T-cell (primary cell): ENCODE results near the gene ZNF212. TPM values are rescaled to one million over a fixed set of nuclear protein-coding genes. Genes with fewer than 3 reads are reported as not detected.

ENCODE experiments used
- ATAC-seq, 4 experiments: fragments of 200-7000 bp in 3 of 4; fragments of 150-1000 bp in 1 of 4; cut with Tn5 transposase; replicated peaks in 1 of 4; 1 replicate in 3 of 4; 2 replicates in 1 of 4; pipeline ENCODE4 v1.10.0; 2021; ENCODE audit warnings: moderate library complexity in 3 of 4, mild to moderate bottlenecking in 2 of 4, moderate number of reproducible peaks in 1 of 4
- CTCF ChIA-PET, 2 donors: fragments of 300-600 bp; sonication (Branson Sonifier 250); formaldehyde crosslinking; loops; one replicate each; lab custom pipeline; 2022; ENCODE audit warnings: antibody characterized with exemption in 2 of 2; lab: Charles Lee
- POLR2A ChIA-PET, 2 donors: fragments of 300-600 bp; sonication (Branson Sonifier 250); formaldehyde crosslinking; loops; one replicate each; lab custom pipeline; 2022; ENCODE audit warnings: antibody characterized with exemption in 2 of 2; lab: Charles Lee
- DNase-seq, 35 experiments: peaks; one replicate each; pipeline versions ENCODE4 v3.0.0 to v3.0.0-alpha.2; 2013 to 2023
- H3K27ac ChIP-seq: one replicate; pipeline ENCODE4 v1.5.1; 2013; ENCODE audit warnings: low read length
- H3K27me3 ChIP-seq, 2 experiments: replicated peaks in 1 of 2; 1 replicate in 1 of 2; 2 replicates in 1 of 2; pipeline versions ENCODE4 v1.6.1 to v1.7.0; 2013; ENCODE audit warnings: low read length in 1 of 2, mixed read lengths in 1 of 2; ENCODE audit not compliant: control insufficient read depth in 2 of 2, insufficient read depth in 2 of 2; ENCODE audit errors: extremely low read depth in 1 of 2
- H3K36me3 ChIP-seq, 2 donors: 1 replicate in 1 of 2; 2 replicates in 1 of 2; pipeline versions ENCODE4 v1.6.1 to v1.7.0; 2013; ENCODE audit warnings: low read length in 1 of 2; ENCODE audit not compliant: control insufficient read depth in 2 of 2, insufficient read depth in 1 of 2; ENCODE audit errors: extremely low read depth in 1 of 2
- H3K4me1 ChIP-seq, 2 experiments: 1 replicate in 1 of 2; 2 replicates in 1 of 2; pipeline versions ENCODE4 v1.6.1 to v1.7.0; 2013; ENCODE audit warnings: low read length in 2 of 2, mixed read lengths in 1 of 2; ENCODE audit not compliant: insufficient read depth in 2 of 2, control insufficient read depth in 1 of 2; ENCODE audit errors: extremely low read depth in 1 of 2
- H3K4me3 ChIP-seq, 2 donors: 1 replicate in 1 of 2; 2 replicates in 1 of 2; pipeline versions ENCODE4 v1.5.1 to v1.7.0; 2013; ENCODE audit warnings: mild to moderate bottlenecking in 2 of 2, low read length in 1 of 2, moderate library complexity in 1 of 2; ENCODE audit not compliant: control insufficient read depth in 1 of 2; ENCODE audit errors: extremely low read depth in 1 of 2
- H3K9me3 ChIP-seq: 2 replicates; pipeline ENCODE4 v1.7.0; 2013
- H3K27ac Mint-ChIP-seq, 2 donors: one replicate each; pipeline ENCODE4 v1.8.0; 2020 to 2021; ENCODE audit warnings: mild to moderate bottlenecking in 2 of 2, mixed read lengths in 2 of 2
- H3K27me3 Mint-ChIP-seq, 2 donors: one replicate each; pipeline ENCODE4 v1.8.0; 2021 to 2022; ENCODE audit warnings: mixed read lengths in 2 of 2
- H3K36me3 Mint-ChIP-seq: one replicate; pipeline ENCODE4 v1.8.0; 2021; ENCODE audit warnings: mixed read lengths
- H3K4me1 Mint-ChIP-seq, 3 donors: one replicate each; pipeline ENCODE4 v1.8.0; 2020 to 2022; ENCODE audit warnings: mixed read lengths in 3 of 3, mild to moderate bottlenecking in 1 of 3
- H3K4me3 Mint-ChIP-seq, 3 donors: one replicate each; pipeline ENCODE4 v1.8.0; 2020 to 2022; ENCODE audit warnings: mild to moderate bottlenecking in 3 of 3, mixed read lengths in 3 of 3, moderate library complexity in 3 of 3
- H3K9me3 Mint-ChIP-seq, 3 donors: one replicate each; pipeline ENCODE4 v1.8.0; 2020 to 2022; ENCODE audit warnings: mixed read lengths in 3 of 3
- WGBS: methylation state at CpG from one replicate; pipeline ENCODE4 v1.1.5; 2013; ENCODE audit warnings: missing lambda C conversion rate; ENCODE audit not compliant: insufficient coverage; 5-methylcytosine and 5-hydroxymethylcytosine counted together
- total RNA-seq, 35 experiments: library from RNA in 6 of 35; stranded (reverse) in 6 of 35; fragments of 120-200 nt in 1 of 35; gene quantifications; one replicate each; pipeline versions ENCODE4 v1.2.1 to v1.2.4 and lab custom pipeline; 2013 to 2026

Gene ZNF212
- total RNA-seq, 5 donors from 2014 or later (not counting 1 experiment from before 2014, with no cell fraction given) = 14.1 to 21.7 (median 19.6) TPM

GRCh38 chr7:149284850-149285585 is 45.6 kb downstream of the ZNF212 start:
- Histone ChIP-seq H3K9me3 (no peaks in the 10 kb centered on the region), H3K27me3 (no peaks in the 10 kb centered on the region), H3K4me1 (peaks cover 18 to 41% of the 10 kb centered on the region in 2 experiments), H3K4me3 (peak overlapping the region; percentile 61 to 74), H3K36me3 (peaks cover 0 to 26% of the 10 kb centered on the region in 2 donors), H3K27ac (peak overlapping the region; percentile 32)
- Mint-ChIP-seq H3K27me3 (no peaks in the 10 kb centered on the region), H3K27ac (peak overlapping the region; percentile 88 to 89), H3K36me3 (peaks cover 17% of the 10 kb centered on the region), H3K4me3 (peak overlapping the region; percentile 89 to 93 (median 90)), H3K9me3 (no peaks in the 10 kb centered on the region), H3K4me1 (peaks cover 40 to 50% (median 41%) of the 10 kb centered on the region in 3 donors)
- ATAC-seq (peak; percentile 92 to 97 (median 95)), DNase-seq (peak; percentile 91 to 99 (median 97))
- ChIA-PET POLR2A (interaction anchor here in 1 of 2 donors (0.5 to 1.7 kb wide), 5 partner anchors 23 to 402 kb away, joined by 3 to 18 read pairs (median 4); partner anchors contain the start of gene ZNF783), CTCF (interaction anchor here (0.6 to 2.2 kb wide), 9 partner anchors 10 to 491 kb away, joined by 3 to 65 read pairs (median 5); partner anchors contain the start of genes ZNF783 (in 2 of the 2), ZNF282 (in 1 of the 2) and ZNF777 (in 1 of the 2))
- WGBS = 1% methylated on average over 56 of the region's 66 CpGs

- Mint-ChIP-seq H3K36me3 (peaks cover 15% of the 10 kb centered on the region), H3K9me3 (no peaks in the 10 kb centered on the region), H3K4me3 (peak overlapping the region; percentile 89 to 93 (median 90)), H3K27ac (peak overlapping the region; percentile 18 to 69), H3K4me1 (peaks cover 40 to 50% (median 43%) of the 10 kb centered on the region in 3 donors), H3K27me3 (no peaks in the 10 kb centered on the region)
- CTCF ChIA-PET = interaction anchor here (0.6 to 2.2 kb wide), 7 partner anchors 23 to 490 kb away, joined by 3 to 65 read pairs (median 5); partner anchors contain the start of genes ZNF783 (in 2 of the 2), ZNF282 (in 1 of the 2) and ZNF777 (in 1 of the 2)
- ATAC-seq (no peak), DNase-seq (no peak)
- Histone ChIP-seq H3K27me3 (no peaks in the 10 kb centered on the region), H3K4me3 (peak overlapping the region; percentile 61 to 74), H3K4me1 (peaks cover 18 to 41% of the 10 kb centered on the region in 2 experiments), H3K27ac (no peak overlapping the region), H3K9me3 (no peaks in the 10 kb centered on the region), H3K36me3 (peaks cover 0 to 23% of the 10 kb centered on the region in 2 donors)
- POLR2A ChIA-PET = interaction anchor here in 1 of 2 donors (0.5 to 1.7 kb wide), 4 partner anchors 24 to 403 kb away, joined by 3 to 18 read pairs (median 9); partner anchors contain the start of gene ZNF783
- WGBS = 27% methylated on average over 6 of the region's 11 CpGs
Observed at GRCh38 chr7:149285603-149286002, 46.2 kb downstream of the ZNF212 start.

GRCh38 chr7:149286811-149287400 is 47.5 kb downstream of the ZNF212 start:
- Histone ChIP-seq H3K4me3 (no peak overlapping the region), H3K9me3 (no peaks in the 10 kb centered on the region), H3K27ac (no peak overlapping the region), H3K4me1 (peaks cover 18 to 41% of the 10 kb centered on the region in 2 experiments), H3K27me3 (no peaks in the 10 kb centered on the region), H3K36me3 (peaks cover 0 to 15% of the 10 kb centered on the region in 2 donors)
- 88% methylated on average over 6 of the region's 6 CpGs for WGBS
- ChIA-PET CTCF (no interaction called here), POLR2A (no interaction called here)
- ATAC-seq = no peak
- Mint-ChIP-seq H3K9me3 (no peaks in the 10 kb centered on the region), H3K36me3 (peaks cover 17% of the 10 kb centered on the region), H3K27me3 (no peaks in the 10 kb centered on the region), H3K27ac (peak overlapping the region; percentile 75), H3K4me1 (peaks cover 41 to 54% (median 47%) of the 10 kb centered on the region in 3 donors), H3K4me3 (peak overlapping the region; percentile 39 to 93 (median 67))
- DNase-seq = peak in 1 of 35 experiments; percentile 15

- H3K4me3 Mint-ChIP-seq = peak overlapping the region in 1 of 3 donors; percentile 93
- H3K4me1 ChIP-seq = peaks cover 18 to 41% of the 10 kb centered on the region in 2 experiments
- H3K27ac ChIP-seq = no peak overlapping the region
- WGBS = 94% methylated on average over 10 of the region's 10 CpGs
- ChIA-PET POLR2A (interaction anchor here in 1 of 2 donors (0.6 kb wide), 1 partner anchor 126 kb away, joined by 3 read pairs; no protein-coding TSS in a partner anchor), CTCF (no interaction called here)
- H3K4me3 ChIP-seq = no peak overlapping the region
- DNase-seq = no peak
- peaks cover 0 to 10% of the 10 kb centered on the region in 2 donors for H3K36me3 ChIP-seq
- no peaks in the 10 kb centered on the region for H3K27me3 ChIP-seq
- no peaks in the 10 kb centered on the region for H3K9me3 ChIP-seq
- no peaks in the 10 kb centered on the region for H3K9me3 Mint-ChIP-seq
- no peak for ATAC-seq
- H3K4me1 Mint-ChIP-seq = peaks cover 37 to 50% (median 47%) of the 10 kb centered on the region in 3 donors
- H3K27me3 Mint-ChIP-seq = no peaks in the 10 kb centered on the region
- peaks cover 13% of the 10 kb centered on the region for H3K36me3 Mint-ChIP-seq
- no peak overlapping the region for H3K27ac Mint-ChIP-seq
Observed at GRCh38 chr7:149287622-149288021, 48.2 kb downstream of the ZNF212 start.

- H3K4me1 Mint-ChIP-seq = peaks cover 29 to 43% (median 40%) of the 10 kb centered on the region in 3 donors
- ChIA-PET POLR2A (no interaction called here), CTCF (no interaction called here)
- Histone ChIP-seq H3K27me3 (no peaks in the 10 kb centered on the region), H3K4me3 (no peak overlapping the region), H3K9me3 (no peaks in the 10 kb centered on the region), H3K36me3 (peaks cover 0 to 15% of the 10 kb centered on the region in 2 donors), H3K4me1 (peaks cover 14 to 31% of the 10 kb centered on the region in 2 experiments), H3K27ac (no peak overlapping the region)
- peaks cover 20% of the 10 kb centered on the region for H3K36me3 Mint-ChIP-seq
- no peak for DNase-seq
- WGBS = 100% methylated on average over 4 of the region's 8 CpGs
- H3K4me3 Mint-ChIP-seq = no peak overlapping the region
- no peaks in the 10 kb centered on the region for H3K9me3 Mint-ChIP-seq
- no peak overlapping the region for H3K27ac Mint-ChIP-seq
- ATAC-seq = no peak
- no peaks in the 10 kb centered on the region for H3K27me3 Mint-ChIP-seq
Observed at GRCh38 chr7:149289262-149289661, 49.8 kb downstream of the ZNF212 start.

GRCh38 chr7:149289856-149290255 is 50.4 kb downstream of the ZNF212 start:
- 97% methylated on average over 3 of the region's 4 CpGs for WGBS
- H3K4me3 Mint-ChIP-seq = no peak overlapping the region
- Histone ChIP-seq H3K9me3 (no peaks in the 10 kb centered on the region), H3K4me3 (no peak overlapping the region), H3K27ac (no peak overlapping the region), H3K36me3 (peaks cover 0 to 18% of the 10 kb centered on the region in 2 donors), H3K27me3 (no peaks in the 10 kb centered on the region), H3K4me1 (peaks cover 8 to 25% of the 10 kb centered on the region in 2 experiments)
- no peaks in the 10 kb centered on the region for H3K9me3 Mint-ChIP-seq
- ChIA-PET POLR2A (interaction anchor here in 1 of 2 donors (0.6 kb wide), 1 partner anchor 552 kb away, joined by 5 read pairs; no protein-coding TSS in a partner anchor), CTCF (no interaction called here)
- ATAC-seq (no peak), DNase-seq (no peak)
- peaks cover 24% of the 10 kb centered on the region for H3K36me3 Mint-ChIP-seq
- no peak overlapping the region for H3K27ac Mint-ChIP-seq
- H3K27me3 Mint-ChIP-seq = no peaks in the 10 kb centered on the region
- peaks cover 23 to 37% (median 34%) of the 10 kb centered on the region in 3 donors for H3K4me1 Mint-ChIP-seq
